Left forelimb (tissue), 1 donor: ENCODE measurements around the gene C1QTNF8.

Source experiments
- DNase-seq: peaks from one replicate; pipeline ENCODE4 v3.0.0-alpha.2; 2018; ENCODE audit warnings: low spot score

Gene C1QTNF8

DNA sequence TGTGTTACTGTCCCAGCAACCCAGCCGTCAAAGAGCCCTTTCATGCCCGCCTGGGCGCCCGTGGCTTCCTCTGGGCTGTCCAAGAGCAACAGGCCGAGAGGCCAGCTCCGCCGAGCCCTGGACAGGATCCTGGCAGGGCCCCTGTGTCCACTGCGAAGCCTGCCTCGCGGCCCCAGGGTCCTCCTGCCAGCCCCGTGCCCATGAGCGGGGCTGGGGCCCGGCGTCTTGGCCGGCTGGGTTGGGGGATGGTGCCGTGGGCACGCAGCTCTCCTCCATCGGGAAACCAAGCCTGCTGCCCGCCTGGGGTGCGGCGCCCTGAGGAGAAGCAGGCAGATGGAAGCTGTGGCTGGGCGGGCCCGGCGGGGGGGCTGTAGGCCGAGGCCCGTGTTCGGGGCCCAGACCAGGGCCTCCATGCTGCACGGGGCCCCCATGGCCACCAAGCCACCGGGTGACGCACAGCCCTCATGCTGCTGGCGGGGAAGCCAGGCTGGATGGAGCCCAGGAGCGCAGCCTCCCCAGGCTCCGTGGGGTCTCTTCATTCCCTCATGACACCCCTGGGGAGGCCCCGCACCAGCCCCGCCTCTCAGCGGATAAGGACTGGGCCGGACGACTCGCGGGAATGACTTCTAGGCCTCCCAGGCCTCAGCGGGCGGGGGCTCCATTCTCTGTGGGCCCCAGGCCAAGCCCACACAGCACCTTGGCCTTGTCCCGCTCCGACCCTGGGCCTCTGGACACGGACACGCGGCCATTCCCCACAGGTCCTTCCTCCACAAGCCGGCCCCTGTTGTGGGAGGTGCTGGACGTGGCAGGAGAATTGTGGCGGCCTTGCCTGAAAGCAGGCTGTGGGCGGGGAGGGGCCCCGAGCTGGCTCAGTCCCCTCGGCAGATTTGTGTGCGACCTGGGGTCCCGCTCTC lies at the start of gene C1QTNF8:
TSS of gene C1QTNF8 (minus strand) at position 76 of the 914 bp plus-strand sequence. CDS start 1,322 bp downstream, outside the sequence.
- DNase-seq, result no peak

DNA sequence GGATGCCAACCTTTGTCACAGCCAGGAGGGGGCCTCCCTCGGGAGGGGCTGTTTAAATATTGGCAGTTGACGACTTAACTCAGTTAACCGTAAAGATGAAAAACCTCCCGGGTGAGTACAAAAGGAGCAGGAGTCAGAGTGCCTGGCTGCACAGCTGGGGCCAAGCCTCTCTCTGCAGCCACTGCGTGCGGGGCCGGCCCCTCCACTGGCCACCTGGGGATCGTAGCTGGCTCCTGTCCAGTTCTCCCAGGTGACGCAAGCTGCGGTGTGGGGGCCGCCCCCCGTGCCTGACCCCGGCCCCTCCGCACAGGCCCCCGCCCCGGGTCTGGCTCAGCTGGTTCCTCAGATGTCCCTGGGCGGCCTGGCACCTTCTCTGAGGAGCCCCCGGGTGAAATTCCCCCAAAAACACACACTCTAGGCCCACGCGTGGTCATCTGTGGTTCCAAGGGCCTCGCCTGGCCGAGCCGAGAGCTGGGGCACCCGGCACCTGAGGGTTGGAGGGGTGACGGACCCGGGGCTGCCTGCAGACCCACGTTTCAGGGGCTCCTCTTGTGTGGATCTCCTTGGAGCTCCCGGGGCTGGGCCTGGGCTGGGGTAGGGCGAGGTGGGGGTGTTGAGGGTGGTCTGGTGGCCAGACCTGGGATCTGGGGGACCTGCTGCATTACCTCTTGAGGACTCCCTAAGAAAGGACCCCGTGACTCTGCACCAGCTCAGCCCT lies 49.5 kb upstream of the C1QTNF8 start:
- DNase-seq, result no peak

DNA sequence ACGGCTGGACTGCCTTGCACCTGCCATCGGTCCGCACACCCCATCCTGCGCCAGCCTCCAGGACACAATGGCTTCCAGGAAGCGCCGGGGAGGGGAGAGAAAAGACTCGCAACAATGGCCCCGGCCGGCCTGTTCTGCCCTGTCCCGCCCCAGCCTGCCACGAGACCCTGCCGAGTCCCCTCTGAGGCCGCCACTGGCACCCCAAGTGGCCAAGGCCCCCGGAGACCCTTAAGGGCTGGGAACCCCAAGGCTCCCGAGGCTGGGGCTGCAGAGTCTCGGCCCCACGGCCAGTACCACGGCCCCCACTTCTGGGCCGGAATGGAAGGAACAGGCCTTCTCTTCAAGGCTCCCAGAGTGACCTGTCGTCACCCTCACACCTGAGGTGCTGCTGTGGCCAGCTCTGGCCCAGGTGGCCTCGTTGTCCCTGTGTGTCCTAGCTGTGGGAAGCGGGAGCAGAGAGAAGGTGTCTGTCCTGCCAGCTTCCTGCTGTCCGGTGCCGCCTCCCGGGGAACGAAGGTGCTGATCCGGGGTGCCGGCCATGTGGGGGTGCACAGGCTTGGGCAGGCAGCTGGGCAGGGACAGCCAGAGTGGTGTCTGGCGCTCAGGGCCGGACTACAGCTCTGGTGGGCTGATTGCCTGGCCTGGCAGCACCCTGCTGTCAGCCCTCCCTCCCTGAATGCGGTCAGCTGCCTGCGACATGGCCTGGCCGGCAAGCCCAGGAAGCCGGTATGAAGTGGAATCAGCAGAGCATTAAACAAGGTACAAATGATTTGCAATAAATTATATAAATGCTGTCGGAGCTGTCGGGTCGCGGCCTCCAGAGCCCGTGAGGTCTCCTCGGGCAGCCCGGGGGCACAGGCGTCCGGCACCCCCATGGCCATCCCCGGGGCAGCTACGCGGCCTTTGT lies 48.7 kb upstream of the C1QTNF8 start:
- no peak for DNase-seq

GRCh38 chr16:1143761-1144450 lies 47.9 kb upstream of the C1QTNF8 start:
- DNase-seq, result no peak

- DNase-seq, result no peak
Measured at GRCh38 chr16:1142911-1143310, 46.9 kb upstream of the C1QTNF8 start.

DNA sequence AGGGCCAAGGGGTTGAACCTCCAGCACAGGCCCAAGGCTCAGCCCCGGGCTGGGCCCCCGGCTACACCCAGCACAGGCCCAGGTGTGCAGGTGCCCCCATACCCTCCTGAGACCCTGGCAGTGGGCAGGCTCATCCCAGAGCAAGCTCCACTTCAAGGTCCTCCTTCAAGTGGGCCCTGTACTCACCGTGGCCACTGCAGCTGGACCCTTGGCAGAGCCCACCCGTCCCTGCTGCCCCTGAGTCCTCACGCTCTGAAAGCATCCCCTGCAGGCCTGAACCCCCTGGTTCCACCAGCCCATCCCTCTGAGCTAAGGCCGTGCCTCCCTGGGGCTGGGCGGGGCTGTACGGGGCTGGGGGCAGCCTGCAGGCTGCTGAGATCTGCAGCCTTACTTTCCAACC lies 45.7 kb upstream of the C1QTNF8 start:
- no peak for DNase-seq

DNA sequence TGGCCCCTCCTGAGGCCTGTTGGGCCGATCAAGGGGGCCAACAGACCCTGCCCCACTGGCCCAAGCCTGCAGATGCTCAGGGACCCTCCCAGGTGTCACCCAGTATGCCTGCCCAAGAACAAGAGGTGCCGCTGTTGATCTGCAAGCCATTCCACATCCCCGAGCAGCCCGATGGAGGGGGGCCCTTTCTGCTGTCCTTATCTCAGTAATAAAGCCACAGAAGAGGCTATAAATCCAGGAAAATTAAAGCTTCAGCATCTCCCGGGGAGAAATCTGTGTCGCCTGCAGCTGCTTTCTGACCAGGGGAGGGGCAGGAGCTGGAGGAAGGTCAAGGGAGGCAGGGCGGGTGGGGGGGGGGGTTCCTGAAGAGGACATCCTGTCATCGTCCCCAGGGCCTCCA lies 45.1 kb upstream of the C1QTNF8 start:
- DNase-seq, result no peak

- no peak for DNase-seq
Measured at GRCh38 chr16:1140582-1141162, 44.6 kb upstream of the C1QTNF8 start.

DNA sequence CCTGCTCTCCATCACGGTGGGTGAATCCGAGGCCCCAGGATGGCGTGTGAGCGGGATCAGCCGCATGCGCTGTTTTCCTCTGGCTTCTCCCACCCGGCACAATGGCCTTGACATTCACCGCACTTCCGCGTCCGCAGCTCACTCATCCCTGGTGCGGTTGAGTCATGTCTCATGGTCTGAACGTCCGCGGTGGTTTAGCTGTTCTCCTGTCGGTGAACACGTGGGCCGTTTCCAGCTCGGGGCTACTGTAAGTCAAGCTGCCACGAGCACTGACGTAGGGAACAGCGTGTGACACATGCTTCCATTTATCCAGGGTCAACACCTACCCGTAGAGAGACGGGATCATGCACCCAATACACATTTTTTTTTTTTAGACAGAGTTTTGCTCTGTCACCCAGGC lies 41.6 kb upstream of the C1QTNF8 start:
- no peak for DNase-seq

DNA sequence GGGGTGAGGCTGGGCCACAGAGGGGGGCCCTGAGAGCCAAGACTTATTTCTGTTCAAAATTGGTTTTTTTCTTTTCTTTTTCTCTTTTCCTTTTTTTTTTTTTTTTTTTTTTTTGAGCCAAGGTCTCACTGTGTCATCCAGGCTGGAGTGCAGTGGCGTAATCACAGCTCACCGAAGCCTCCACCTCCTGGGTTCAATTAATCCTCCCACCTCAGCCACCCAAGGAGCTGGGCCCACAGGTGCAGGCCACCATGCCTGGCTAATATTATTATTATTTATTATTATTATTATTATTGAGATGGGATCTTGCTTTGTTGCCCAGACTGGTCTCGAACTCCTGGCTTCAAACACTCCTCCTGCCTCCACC lies 39.4 kb upstream of the C1QTNF8 start:
- no peak for DNase-seq

DNA sequence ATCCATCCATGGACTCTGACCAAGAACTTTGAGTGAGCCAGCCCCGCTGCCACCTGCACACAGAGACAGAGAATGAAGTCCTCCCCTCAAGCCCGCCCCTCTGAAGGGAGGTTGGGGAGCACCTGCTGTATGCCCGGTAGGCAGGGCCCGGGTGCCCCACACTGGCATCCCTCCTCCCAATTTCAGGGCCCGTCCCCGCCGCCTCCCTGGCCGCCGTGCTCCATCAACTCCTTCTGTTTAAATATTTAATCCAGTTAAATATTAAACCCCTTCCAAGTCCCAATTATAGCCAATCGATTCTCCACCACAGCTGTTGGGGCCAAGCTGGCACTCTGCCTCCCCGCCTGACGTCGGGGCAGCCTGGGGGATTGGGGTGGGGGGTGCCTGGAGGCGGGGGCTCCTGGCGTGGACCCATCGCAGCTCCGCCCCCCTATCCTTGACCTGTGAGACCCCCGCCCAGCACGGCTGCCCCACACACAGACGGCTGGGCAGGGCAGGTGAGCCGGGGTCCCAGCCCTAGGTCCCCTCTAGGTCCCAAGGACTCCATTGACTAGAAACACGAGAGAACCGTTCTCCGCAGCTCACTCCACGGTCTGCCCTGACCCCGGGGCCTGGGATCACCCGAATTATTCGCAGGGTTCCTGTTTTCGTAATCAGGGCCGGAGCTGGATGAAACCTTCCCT lies 38.9 kb upstream of the C1QTNF8 start:
- DNase-seq, result no peak

GRCh38 chr16:1133810-1134520 lies 37.9 kb upstream of the C1QTNF8 start:
- DNase-seq, result no peak

GRCh38 chr16:1133271-1133670 lies 37.2 kb upstream of the C1QTNF8 start:
- no peak for DNase-seq

GRCh38 chr16:1132431-1132830 lies 36.4 kb upstream of the C1QTNF8 start:
- DNase-seq, result no peak

DNA sequence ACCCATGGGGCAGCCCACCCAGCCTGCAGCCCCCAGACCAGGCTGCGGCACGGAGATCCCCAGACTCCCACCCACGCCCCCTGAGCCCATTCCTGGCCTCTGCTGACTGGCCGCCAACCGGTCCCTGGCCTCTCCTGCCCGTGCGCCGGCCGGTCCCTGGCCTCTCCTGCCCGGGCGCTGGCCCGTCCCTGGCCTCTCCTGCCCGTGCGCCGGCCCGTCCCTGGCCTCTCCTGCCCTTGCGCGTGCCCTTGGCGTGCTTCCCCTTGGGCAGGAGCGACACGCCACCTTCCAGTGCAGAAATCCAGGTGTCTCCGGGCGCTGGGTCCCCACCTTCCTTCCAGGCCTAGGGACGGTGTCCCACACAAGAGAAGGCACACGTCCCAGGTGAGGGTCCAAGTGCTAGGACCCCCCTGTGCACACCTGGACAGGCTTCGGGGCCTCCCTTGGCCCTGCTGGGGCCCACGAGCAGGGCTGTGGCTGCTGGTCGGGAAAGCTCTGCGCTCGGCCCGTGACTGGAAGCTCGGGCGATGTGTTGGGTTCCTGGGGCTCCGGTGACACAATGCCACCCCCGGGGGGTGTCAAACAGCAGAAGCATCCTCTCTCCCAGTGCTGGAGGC lies 35.4 kb upstream of the C1QTNF8 start:
- DNase-seq, result no peak

- DNase-seq, result no peak
Measured at GRCh38 chr16:1130382-1130781, 34.3 kb upstream of the C1QTNF8 start.

- no peak for DNase-seq
Measured at GRCh38 chr16:1129106-1129960, 33.3 kb upstream of the C1QTNF8 start.

- no peak for DNase-seq
Measured at GRCh38 chr16:1127971-1128715, 32.1 kb upstream of the C1QTNF8 start.
